Measurements from ENCODE around the gene DAZAP2. TPM values are rescaled to one million over a fixed set of nuclear protein-coding genes. Genes with fewer than 3 reads are reported as not detected.

Gene DAZAP2
- total and polyA plus RNA-seq, 2 of the 13 experiments (the other 11 are each of a cell fraction or from before 2014, with no cell fraction given) = 64.5 to 222 TPM

DNA sequence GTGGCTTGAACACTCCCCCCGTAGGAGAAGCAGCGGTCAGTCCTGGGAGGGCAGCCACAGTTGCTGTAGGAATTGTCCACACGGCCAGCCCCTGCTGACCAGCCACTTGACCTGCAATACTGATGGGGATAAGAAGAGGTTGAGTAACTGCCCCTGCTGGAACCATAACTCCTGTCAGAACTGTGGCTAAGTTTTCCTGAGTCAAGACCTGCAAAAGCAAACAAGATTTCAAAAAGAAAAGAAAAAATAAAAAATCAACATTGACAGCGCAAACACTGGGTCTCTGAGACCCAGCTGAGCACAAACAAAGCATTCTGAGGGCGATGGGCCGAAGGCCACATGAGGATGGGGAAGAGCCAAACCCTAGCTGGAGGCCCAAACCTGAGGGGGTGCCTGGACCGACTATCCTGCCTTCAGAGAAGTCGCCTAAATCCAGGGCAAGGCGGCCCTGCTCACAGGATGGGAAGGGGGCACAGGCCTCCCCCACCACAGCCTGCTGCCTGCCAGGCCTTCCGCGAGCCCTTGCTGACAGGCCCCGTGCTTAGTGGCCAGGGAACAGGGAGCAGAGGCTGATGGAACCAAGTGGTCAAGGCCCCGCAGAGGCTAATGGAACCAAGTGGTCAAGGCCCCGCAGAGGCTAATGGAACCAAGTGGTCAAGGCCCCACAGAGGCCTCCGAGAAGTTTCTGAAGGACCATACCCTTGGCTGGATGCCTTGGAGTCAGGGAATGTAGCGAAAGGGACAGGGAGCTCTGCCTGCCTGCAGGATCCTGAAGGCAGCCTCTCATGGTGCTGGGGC is 39.9 kb upstream of the DAZAP2 start:
- FAIRE-seq (peak; percentile 80), DNase-seq (ENCODE audit: low spot score) (peak; percentile 60), ATAC-seq (peak; percentile 82)
- in situ Hi-C loops (cut with HindIII; ENCODE audit: extremely low pct_ligation_motif_present, low pct_unique_long_range_greater_than_20kb) = no loop called here
- peaks cover 35% of the 10 kb centered on the region for H3K4me1 ChIP-seq (ENCODE audit: insufficient read depth, low read length)
- H3K9ac ChIP-seq (ENCODE audit: insufficient read depth, low read depth, low read length) = peak overlapping the region; percentile 12
- H3K79me2 ChIP-seq (ENCODE audit: insufficient read depth, low read length) = no peaks in the 10 kb centered on the region
- BruUV-seq (replicated peaks) = no TSS peak
- no peaks in the 10 kb centered on the region for H4K20me1 ChIP-seq (ENCODE audit: insufficient read depth, low read length)
- no peaks in the 10 kb centered on the region for H3K9me3 ChIP-seq (ENCODE audit: low read length)
- ChIA-PET POLR2A (interaction anchor here (1.1 to 1.7 kb wide), 3 partner anchors 13 to 27 kb away, joined by 3 to 4 read pairs (median 4); partner anchors contain the start of gene POU6F1), CTCF (ENCODE audit: low intra/inter-chr PET ratio, low total read pairs) (no interaction called here)
- 1% methylated on average over 5 of the region's 16 CpGs for WGBS (ENCODE audit: low lambda C conversion rate)
- no peaks in the 10 kb centered on the region for H3K36me3 ChIP-seq (replicated peaks in 1 of 2; ENCODE audit: control insufficient read depth in 1 of 2, insufficient read depth in 2 of 2, low read length in 2 of 2)
- no peak overlapping the region for H2AFZ ChIP-seq (ENCODE audit: low read length)
- no peak overlapping the region for H3K27ac ChIP-seq (ENCODE audit: extremely low read length, insufficient read depth, low read length)
- peaks cover 0 to 4% of the 10 kb centered on the region in 2 experiments; a peak in 1 of 5 replicates for H3K27me3 ChIP-seq (ENCODE audit: control insufficient read depth in 1 of 2, insufficient read depth in 2 of 2, low read length in 2 of 2)
- H3K4me3 ChIP-seq (replicated peaks in 1 of 3; ENCODE audit: insufficient read depth in 1 of 3, low read depth in 2 of 3, low read length in 3 of 3) = peak overlapping the region; percentile 17 to 69 (median 44); a peak in 5 of 6 replicates
- H3K4me2 ChIP-seq (ENCODE audit: low read depth, low read length) = peak overlapping the region; percentile 77
- intact Hi-C loops (cut with micrococcal nuclease; ENCODE audit: unreplicated experiment) = no loop called here
- TF ChIP-seq, protein P1, sequence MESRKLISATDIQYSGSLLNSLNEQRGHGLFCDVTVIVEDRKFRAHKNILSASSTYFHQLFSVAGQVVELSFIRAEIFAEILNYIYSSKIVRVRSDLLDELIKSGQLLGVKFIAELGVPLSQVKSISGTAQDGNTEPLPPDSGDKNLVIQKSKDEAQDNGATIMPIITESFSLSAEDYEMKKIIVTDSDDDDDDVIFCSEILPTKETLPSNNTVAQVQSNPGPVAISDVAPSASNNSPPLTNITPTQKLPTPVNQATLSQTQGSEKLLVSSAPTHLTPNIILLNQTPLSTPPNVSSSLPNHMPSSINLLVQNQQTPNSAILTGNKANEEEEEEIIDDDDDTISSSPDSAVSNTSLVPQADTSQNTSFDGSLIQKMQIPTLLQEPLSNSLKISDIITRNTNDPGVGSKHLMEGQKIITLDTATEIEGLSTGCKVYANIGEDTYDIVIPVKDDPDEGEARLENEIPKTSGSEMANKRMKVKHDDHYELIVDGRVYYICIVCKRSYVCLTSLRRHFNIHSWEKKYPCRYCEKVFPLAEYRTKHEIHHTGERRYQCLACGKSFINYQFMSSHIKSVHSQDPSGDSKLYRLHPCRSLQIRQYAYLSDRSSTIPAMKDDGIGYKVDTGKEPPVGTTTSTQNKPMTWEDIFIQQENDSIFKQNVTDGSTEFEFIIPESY (CRISPR knock-in tag; IDR thresholded peaks at IDR 0.05) = no peak
- TF ChIP-seq SATB2 (CRISPR knock-in tag; IDR thresholded peaks at IDR 0.05) = no peak
- TF ChIP-seq ZFP1 (CRISPR knock-in tag; IDR thresholded peaks at IDR 0.05) = no peak
- TF ChIP-seq ZNF160 (CRISPR knock-in tag; IDR thresholded peaks at IDR 0.05) = no peak
- TF ChIP-seq, protein P2, sequence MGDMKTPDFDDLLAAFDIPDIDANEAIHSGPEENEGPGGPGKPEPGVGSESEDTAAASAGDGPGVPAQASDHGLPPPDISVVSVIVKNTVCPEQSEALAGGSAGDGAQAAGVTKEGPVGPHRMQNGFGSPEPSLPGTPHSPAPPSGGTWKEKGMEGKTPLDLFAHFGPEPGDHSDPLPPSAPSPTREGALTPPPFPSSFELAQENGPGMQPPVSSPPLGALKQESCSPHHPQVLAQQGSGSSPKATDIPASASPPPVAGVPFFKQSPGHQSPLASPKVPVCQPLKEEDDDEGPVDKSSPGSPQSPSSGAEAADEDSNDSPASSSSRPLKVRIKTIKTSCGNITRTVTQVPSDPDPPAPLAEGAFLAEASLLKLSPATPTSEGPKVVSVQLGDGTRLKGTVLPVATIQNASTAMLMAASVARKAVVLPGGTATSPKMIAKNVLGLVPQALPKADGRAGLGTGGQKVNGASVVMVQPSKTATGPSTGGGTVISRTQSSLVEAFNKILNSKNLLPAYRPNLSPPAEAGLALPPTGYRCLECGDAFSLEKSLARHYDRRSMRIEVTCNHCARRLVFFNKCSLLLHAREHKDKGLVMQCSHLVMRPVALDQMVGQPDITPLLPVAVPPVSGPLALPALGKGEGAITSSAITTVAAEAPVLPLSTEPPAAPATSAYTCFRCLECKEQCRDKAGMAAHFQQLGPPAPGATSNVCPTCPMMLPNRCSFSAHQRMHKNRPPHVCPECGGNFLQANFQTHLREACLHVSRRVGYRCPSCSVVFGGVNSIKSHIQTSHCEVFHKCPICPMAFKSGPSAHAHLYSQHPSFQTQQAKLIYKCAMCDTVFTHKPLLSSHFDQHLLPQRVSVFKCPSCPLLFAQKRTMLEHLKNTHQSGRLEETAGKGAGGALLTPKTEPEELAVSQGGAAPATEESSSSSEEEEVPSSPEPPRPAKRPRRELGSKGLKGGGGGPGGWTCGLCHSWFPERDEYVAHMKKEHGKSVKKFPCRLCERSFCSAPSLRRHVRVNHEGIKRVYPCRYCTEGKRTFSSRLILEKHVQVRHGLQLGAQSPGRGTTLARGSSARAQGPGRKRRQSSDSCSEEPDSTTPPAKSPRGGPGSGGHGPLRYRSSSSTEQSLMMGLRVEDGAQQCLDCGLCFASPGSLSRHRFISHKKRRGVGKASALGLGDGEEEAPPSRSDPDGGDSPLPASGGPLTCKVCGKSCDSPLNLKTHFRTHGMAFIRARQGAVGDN (CRISPR knock-in tag; IDR thresholded peaks at IDR 0.05) = peak; percentile 58
- TF ChIP-seq, protein P3, sequence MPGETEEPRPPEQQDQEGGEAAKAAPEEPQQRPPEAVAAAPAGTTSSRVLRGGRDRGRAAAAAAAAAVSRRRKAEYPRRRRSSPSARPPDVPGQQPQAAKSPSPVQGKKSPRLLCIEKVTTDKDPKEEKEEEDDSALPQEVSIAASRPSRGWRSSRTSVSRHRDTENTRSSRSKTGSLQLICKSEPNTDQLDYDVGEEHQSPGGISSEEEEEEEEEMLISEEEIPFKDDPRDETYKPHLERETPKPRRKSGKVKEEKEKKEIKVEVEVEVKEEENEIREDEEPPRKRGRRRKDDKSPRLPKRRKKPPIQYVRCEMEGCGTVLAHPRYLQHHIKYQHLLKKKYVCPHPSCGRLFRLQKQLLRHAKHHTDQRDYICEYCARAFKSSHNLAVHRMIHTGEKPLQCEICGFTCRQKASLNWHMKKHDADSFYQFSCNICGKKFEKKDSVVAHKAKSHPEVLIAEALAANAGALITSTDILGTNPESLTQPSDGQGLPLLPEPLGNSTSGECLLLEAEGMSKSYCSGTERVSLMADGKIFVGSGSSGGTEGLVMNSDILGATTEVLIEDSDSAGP (CRISPR knock-in tag; IDR thresholded peaks at IDR 0.05; ENCODE audit: borderline replicate concordance) = 0 out of 2 replicates have a peak, but pooled peaks have one; percentile 19
- TF ChIP-seq ELF3 (CRISPR knock-in tag; IDR thresholded peaks at IDR 0.05) = no peak
- TF ChIP-seq, protein P4, sequence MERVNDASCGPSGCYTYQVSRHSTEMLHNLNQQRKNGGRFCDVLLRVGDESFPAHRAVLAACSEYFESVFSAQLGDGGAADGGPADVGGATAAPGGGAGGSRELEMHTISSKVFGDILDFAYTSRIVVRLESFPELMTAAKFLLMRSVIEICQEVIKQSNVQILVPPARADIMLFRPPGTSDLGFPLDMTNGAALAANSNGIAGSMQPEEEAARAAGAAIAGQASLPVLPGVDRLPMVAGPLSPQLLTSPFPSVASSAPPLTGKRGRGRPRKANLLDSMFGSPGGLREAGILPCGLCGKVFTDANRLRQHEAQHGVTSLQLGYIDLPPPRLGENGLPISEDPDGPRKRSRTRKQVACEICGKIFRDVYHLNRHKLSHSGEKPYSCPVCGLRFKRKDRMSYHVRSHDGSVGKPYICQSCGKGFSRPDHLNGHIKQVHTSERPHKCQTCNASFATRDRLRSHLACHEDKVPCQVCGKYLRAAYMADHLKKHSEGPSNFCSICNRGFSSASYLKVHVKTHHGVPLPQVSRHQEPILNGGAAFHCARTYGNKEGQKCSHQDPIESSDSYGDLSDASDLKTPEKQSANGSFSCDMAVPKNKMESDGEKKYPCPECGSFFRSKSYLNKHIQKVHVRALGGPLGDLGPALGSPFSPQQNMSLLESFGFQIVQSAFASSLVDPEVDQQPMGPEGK (CRISPR knock-in tag; IDR thresholded peaks at IDR 0.05) = peak; percentile 53
- TF ChIP-seq, protein P5, sequence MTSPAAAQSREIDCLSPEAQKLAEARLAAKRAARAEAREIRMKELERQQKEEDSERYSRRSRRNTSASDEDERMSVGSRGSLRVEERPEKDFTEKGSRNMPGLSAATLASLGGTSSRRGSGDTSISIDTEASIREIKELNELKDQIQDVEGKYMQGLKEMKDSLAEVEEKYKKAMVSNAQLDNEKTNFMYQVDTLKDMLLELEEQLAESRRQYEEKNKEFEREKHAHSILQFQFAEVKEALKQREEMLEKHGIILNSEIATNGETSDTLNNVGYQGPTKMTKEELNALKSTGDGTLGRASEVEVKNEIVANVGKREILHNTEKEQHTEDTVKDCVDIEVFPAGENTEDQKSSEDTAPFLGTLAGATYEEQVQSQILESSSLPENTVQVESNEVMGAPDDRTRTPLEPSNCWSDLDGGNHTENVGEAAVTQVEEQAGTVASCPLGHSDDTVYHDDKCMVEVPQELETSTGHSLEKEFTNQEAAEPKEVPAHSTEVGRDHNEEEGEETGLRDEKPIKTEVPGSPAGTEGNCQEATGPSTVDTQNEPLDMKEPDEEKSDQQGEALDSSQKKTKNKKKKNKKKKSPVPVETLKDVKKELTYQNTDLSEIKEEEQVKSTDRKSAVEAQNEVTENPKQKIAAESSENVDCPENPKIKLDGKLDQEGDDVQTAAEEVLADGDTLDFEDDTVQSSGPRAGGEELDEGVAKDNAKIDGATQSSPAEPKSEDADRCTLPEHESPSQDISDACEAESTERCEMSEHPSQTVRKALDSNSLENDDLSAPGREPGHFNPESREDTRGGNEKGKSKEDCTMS (CRISPR knock-in tag; conservative IDR thresholded peaks at IDR 0.05) = no peak
- TF ChIP-seq SRY (CRISPR knock-in tag; IDR thresholded peaks at IDR 0.05) = no peak

All from HepG2 (cell line).